Measurements from ENCODE around the gene CENPN. TPM values are rescaled to one million over a fixed set of nuclear protein-coding genes. Genes with fewer than 3 reads are reported as not detected.

CENPN gene
- total RNA-seq, 1 donor from 2014 or later: 66.3 TPM

- no peak for DNase-seq (ENCODE audit: low read depth, low spot score)
- Mint-ChIP-seq H3K4me1 (peaks cover 13% of the 10 kb centered on the region), H3K36me3 (ENCODE audit: low read depth) (peaks cover 13% of the 10 kb centered on the region), H3K4me3 (no peak overlapping the region), H3K27ac (ENCODE audit: unreplicated experiment) (peak overlapping the region; percentile 12), H3K9me3 (peaks cover 14% of the 10 kb centered on the region), H3K27me3 (ENCODE audit: low read depth) (no peaks in the 10 kb centered on the region)
- no peak for TF ChIP-seq CTCF (conservative IDR thresholded peaks at IDR 0.05)
Measured at GRCh38 chr16:80996688-80997138, 10.3 kb upstream of the CENPN start.

GRCh38 chr16:80997139-80997798 is 9.7 kb upstream of the CENPN start:
- peaks cover 14% of the 10 kb centered on the region for H3K9me3 Mint-ChIP-seq
- DNase-seq (ENCODE audit: low read depth, low spot score): no peak
- peaks cover 12% of the 10 kb centered on the region for H3K36me3 Mint-ChIP-seq (ENCODE audit: low read depth)
- H3K27ac Mint-ChIP-seq (ENCODE audit: unreplicated experiment): no peak overlapping the region
- no peaks in the 10 kb centered on the region for H3K27me3 Mint-ChIP-seq (ENCODE audit: low read depth)
- H3K4me1 Mint-ChIP-seq: peaks cover 13% of the 10 kb centered on the region
- H3K4me3 Mint-ChIP-seq: no peak overlapping the region
- no peak for TF ChIP-seq CTCF (conservative IDR thresholded peaks at IDR 0.05)

- TF ChIP-seq CTCF (conservative IDR thresholded peaks at IDR 0.05): no peak
Measured at GRCh38 chr16:80997964-80998620, 8.9 kb upstream of the CENPN start.

GRCh38 chr16:81000873-81001272 is 6.1 kb upstream of the CENPN start:
- no peak overlapping the region for H3K4me3 Mint-ChIP-seq
- no peak for DNase-seq (ENCODE audit: low read depth, low spot score)
- H3K27me3 Mint-ChIP-seq (ENCODE audit: low read depth): peaks cover 2% of the 10 kb centered on the region
- no peak overlapping the region for H3K27ac Mint-ChIP-seq (ENCODE audit: unreplicated experiment)
- peaks cover 14% of the 10 kb centered on the region for H3K9me3 Mint-ChIP-seq
- TF ChIP-seq CTCF (conservative IDR thresholded peaks at IDR 0.05): no peak
- H3K4me1 Mint-ChIP-seq: peaks cover 24% of the 10 kb centered on the region
- peaks cover 16% of the 10 kb centered on the region for H3K36me3 Mint-ChIP-seq (ENCODE audit: low read depth)

More at GRCh38 chr16:80997964-80998620, 8.9 kb upstream of the CENPN start:
- Mint-ChIP-seq H3K36me3 (ENCODE audit: low read depth) (peaks cover 16% of the 10 kb centered on the region), H3K9me3 (peaks cover 14% of the 10 kb centered on the region), H3K27me3 (ENCODE audit: low read depth) (no peaks in the 10 kb centered on the region), H3K4me1 (peaks cover 15% of the 10 kb centered on the region), H3K27ac (ENCODE audit: unreplicated experiment) (no peak overlapping the region), H3K4me3 (no peak overlapping the region)
- no peak for DNase-seq (ENCODE audit: low read depth, low spot score)

- Mint-ChIP-seq H3K4me1 (peaks cover 27% of the 10 kb centered on the region), H3K27me3 (ENCODE audit: low read depth) (peaks cover 3% of the 10 kb centered on the region), H3K27ac (ENCODE audit: unreplicated experiment) (no peak overlapping the region), H3K36me3 (ENCODE audit: low read depth) (peaks cover 16% of the 10 kb centered on the region), H3K4me3 (no peak overlapping the region), H3K9me3 (peaks cover 14% of the 10 kb centered on the region)
- no peak for TF ChIP-seq CTCF (conservative IDR thresholded peaks at IDR 0.05)
- no peak for DNase-seq (ENCODE audit: low read depth, low spot score)
Measured at GRCh38 chr16:81001330-81001729, 5.7 kb upstream of the CENPN start.
